PFSK-1 (cell line): ENCODE measurements around the gene UBE4B.

Source experiments
- FOXP2 ChIP-seq: optimal IDR thresholded peaks from 2 replicates; pipeline ENCODE3; 2011; ENCODE audit warnings: borderline replicate concordance, control low read depth, inconsistent platforms; ENCODE audit not compliant: insufficient read depth; ENCODE audit errors: extremely low read length, extremely low read depth
- POLR2AphosphoS5 ChIP-seq: IDR thresholded peaks from 2 replicates; pipeline ENCODE4 v1.6.1; 2012; ENCODE audit warnings: low read depth, mild to moderate bottlenecking, control low read depth, low read length, moderate library complexity
- REST ChIP-seq, 2 experiments: IDR thresholded peaks; 2 replicates each; pipeline versions ENCODE4 v1.6.1 to v1.8.0; 2011 to 2012; ENCODE audit warnings: low read depth in 2 of 2, low read length in 2 of 2, control low read depth in 1 of 2, inconsistent platforms in 1 of 2, mild to moderate bottlenecking in 1 of 2, moderate library complexity in 1 of 2; ENCODE audit not compliant: insufficient read depth in 1 of 2
- SIN3A ChIP-seq: IDR thresholded peaks from 2 replicates; pipeline ENCODE4 v1.6.1; 2012; ENCODE audit warnings: mild to moderate bottlenecking, low read length, moderate library complexity, borderline replicate concordance; ENCODE audit not compliant: insufficient read depth
- TAF1 ChIP-seq: IDR thresholded peaks from 2 replicates; pipeline ENCODE4 v1.6.1; 2012; ENCODE audit warnings: low read length, control low read depth, borderline replicate concordance; ENCODE audit not compliant: insufficient read depth

UBE4B gene

GRCh38 chr1:10189659-10190058 is 156.9 kb downstream of the UBE4B start:
- no peak for TF ChIP-seq REST (IDR thresholded peaks at IDR 0.05; ENCODE audit: insufficient read depth in 1 of 2, low read depth in 2 of 2, low read length in 2 of 2)
- no peak for TF ChIP-seq POLR2AphosphoS5
- TF ChIP-seq SIN3A = no peak
- no peak for TF ChIP-seq TAF1
- no peak for TF ChIP-seq FOXP2

- no peak for TF ChIP-seq POLR2AphosphoS5
- TF ChIP-seq REST (IDR thresholded peaks at IDR 0.05; ENCODE audit: insufficient read depth in 1 of 2, low read depth in 2 of 2, low read length in 2 of 2) = no peak
- TF ChIP-seq FOXP2 = no peak
- no peak for TF ChIP-seq SIN3A
- TF ChIP-seq TAF1 = no peak
These were observed 159.5 kb downstream of the UBE4B start for GRCh38 chr1:10192263-10192662.

- TF ChIP-seq TAF1 (no peak), REST (IDR thresholded peaks at IDR 0.05; ENCODE audit: insufficient read depth in 1 of 2, low read depth in 2 of 2, low read length in 2 of 2) (no peak), POLR2AphosphoS5 (no peak), SIN3A (no peak), FOXP2 (no peak)
These were observed 160.5 kb downstream of the UBE4B start for GRCh38 chr1:10193288-10193687.

- TF ChIP-seq REST (IDR thresholded peaks at IDR 0.05; ENCODE audit: insufficient read depth in 1 of 2, low read depth in 2 of 2, low read length in 2 of 2) = no peak
- no peak for TF ChIP-seq FOXP2
These were observed 162.8 kb downstream of the UBE4B start for GRCh38 chr1:10195570-10195969.

- TF ChIP-seq FOXP2 (no peak), TAF1 (no peak), REST (IDR thresholded peaks at IDR 0.05; ENCODE audit: insufficient read depth in 1 of 2, low read depth in 2 of 2, low read length in 2 of 2) (no peak), SIN3A (no peak), POLR2AphosphoS5 (no peak)
These were observed 164.2 kb downstream of the UBE4B start for GRCh38 chr1:10196976-10197375.
